Measurements from ENCODE around the gene PSMA5. TPM values are rescaled to one million over a fixed set of nuclear protein-coding genes. Genes with fewer than 3 reads are reported as not detected.

Gene PSMA5
- total RNA-seq, 2 experiments from 2014 or later, result 192 to 210 TPM

DNA sequence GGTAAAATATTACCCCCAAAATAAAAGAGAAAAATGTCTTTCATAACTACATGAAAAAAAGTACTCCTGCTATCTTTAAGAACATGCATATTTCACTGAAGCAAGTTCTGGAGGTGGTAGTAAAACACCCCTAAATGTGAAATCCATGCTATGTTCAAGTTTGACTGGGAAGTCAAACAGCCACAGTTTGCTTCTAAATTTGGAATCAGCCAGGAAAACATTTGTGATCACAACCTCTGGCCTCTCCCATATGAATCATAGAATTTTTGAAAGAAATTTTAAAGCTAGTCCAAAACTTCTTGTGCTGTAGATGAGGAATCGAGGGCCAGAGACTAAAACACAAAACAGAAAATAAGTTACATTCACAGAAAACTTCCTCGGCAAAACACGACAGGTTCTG is 35.1 kb downstream of the PSMA5 start:
- no peak for ATAC-seq
- intact Hi-C loops (cut with micrococcal nuclease), result no loop called here

DNA sequence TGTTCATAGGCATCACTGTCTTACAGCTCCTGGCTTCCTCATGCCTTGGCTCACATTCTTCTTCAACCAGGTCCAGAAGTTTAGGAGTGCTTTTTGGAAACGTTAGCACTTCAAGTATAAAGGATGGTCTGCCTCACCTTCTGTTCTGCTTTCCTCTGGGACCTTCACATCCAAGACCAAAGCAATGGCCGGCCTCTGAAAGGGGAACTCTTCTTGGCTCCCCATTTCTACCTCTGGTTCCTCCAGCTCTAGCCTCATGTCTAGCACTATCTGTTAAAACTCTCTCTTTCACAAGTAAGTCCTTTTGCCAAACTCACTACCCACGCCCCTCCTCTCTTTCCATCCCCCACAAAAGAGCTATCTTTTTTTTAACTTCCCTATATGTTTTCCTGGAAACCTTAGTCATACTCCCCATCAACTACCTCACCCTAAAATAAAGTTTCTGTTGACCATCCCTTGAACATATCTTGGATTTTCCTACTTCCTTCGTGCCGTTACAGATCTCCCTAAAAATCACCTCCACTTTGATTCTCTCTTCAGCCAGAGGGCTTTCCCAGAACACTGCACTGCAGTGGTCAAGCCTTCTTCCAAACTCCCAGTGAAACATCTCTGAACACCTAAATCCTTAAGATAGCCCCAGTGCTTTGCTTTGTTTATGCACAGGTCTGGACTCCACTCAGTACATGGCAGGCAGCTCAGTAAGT is 36.5 kb downstream of the PSMA5 start:
- Mint-ChIP-seq H3K36me3 (ENCODE audit: low read depth) (no peaks in the 10 kb centered on the region), H3K9me3 (no peaks in the 10 kb centered on the region), H3K27ac (no peak overlapping the region), H3K4me3 (no peak overlapping the region), H3K4me1 (ENCODE audit: low read depth) (peaks cover 10% of the 10 kb centered on the region), H3K27me3 (peaks cover 29% of the 10 kb centered on the region)
- TF ChIP-seq, protein P1, sequence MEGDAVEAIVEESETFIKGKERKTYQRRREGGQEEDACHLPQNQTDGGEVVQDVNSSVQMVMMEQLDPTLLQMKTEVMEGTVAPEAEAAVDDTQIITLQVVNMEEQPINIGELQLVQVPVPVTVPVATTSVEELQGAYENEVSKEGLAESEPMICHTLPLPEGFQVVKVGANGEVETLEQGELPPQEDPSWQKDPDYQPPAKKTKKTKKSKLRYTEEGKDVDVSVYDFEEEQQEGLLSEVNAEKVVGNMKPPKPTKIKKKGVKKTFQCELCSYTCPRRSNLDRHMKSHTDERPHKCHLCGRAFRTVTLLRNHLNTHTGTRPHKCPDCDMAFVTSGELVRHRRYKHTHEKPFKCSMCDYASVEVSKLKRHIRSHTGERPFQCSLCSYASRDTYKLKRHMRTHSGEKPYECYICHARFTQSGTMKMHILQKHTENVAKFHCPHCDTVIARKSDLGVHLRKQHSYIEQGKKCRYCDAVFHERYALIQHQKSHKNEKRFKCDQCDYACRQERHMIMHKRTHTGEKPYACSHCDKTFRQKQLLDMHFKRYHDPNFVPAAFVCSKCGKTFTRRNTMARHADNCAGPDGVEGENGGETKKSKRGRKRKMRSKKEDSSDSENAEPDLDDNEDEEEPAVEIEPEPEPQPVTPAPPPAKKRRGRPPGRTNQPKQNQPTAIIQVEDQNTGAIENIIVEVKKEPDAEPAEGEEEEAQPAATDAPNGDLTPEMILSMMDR (IDR thresholded peaks at IDR 0.05), result no peak
- CTCF ChIA-PET, result interaction anchor here (0.7 to 2.8 kb wide), 6 partner anchors 9 to 143 kb away, joined by 3 to 23 read pairs (median 4); partner anchors contain the start of gene SORT1
- ATAC-seq, result no peak
- intact Hi-C loops (cut with micrococcal nuclease), result no loop called here
- POLR2A ChIA-PET, result interaction anchor here (1.3 to 1.9 kb wide), 2 partner anchors 9 to 15 kb away, joined by 3 to 5 read pairs; no protein-coding TSS in a partner anchor
- DNase-seq, result no peak

More for the DNA sequence above, 35.1 kb downstream of the PSMA5 start:
- Mint-ChIP-seq H3K4me1 (ENCODE audit: low read depth) (peaks cover 10% of the 10 kb centered on the region), H3K27ac (no peak overlapping the region), H3K36me3 (ENCODE audit: low read depth) (no peaks in the 10 kb centered on the region), H3K27me3 (peaks cover 41% of the 10 kb centered on the region), H3K9me3 (no peaks in the 10 kb centered on the region), H3K4me3 (no peak overlapping the region)
- DNase-seq, result no peak
- TF ChIP-seq, protein P1 (IDR thresholded peaks at IDR 0.05), result no peak
- ChIA-PET POLR2A (interaction anchor here (0.8 to 1.3 kb wide), 2 partner anchors 14 to 112 kb away, joined by 3 read pairs; no protein-coding TSS in a partner anchor), CTCF (interaction anchor here (0.9 to 4.0 kb wide), 9 partner anchors 8 to 178 kb away, joined by 3 to 23 read pairs (median 4); partner anchors contain the start of genes PSRC1, SARS1 and SORT1)

DNA sequence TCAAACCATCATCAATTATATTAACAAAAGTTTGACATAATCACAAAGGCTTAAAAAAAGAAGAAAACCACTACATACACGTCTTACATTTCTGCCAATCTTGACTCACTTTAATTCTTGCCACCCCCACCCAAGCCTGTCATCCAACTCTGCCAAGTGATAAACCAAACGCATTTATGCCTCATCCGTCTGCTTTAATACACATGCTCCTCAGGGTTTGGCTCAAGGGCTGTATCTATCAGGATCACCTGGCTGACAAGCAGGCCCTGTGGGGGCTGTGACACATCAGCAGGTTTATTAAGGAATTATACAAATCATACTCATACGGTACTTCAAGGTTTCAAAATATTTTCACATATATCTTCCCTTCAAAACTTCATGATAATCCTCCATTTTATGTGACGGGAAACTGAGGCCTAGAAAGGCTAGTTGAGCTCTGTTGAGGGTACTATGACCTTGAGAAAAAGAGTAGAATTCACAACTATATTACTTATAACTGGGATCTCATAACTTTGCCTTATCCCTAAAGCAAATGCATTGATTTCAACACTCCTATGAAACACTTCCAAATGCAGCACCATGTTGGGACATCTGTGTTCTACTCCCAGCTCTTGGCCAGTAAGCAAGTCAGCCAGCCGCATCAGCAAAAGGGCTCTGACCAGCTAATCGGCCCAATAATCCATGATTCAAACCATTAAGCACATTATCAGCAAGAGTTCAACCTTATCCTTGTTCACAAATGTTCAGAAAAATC is 37.2 kb downstream of the PSMA5 start:
- H3K9me3 Mint-ChIP-seq, result no peaks in the 10 kb centered on the region
- H3K4me1 Mint-ChIP-seq (ENCODE audit: low read depth), result peaks cover 10% of the 10 kb centered on the region
- CTCF ChIA-PET, result interaction anchor here (0.7 to 2.8 kb wide), 4 partner anchors 10 to 112 kb away, joined by 3 to 23 read pairs (median 4); partner anchors contain the start of gene SORT1
- TF ChIP-seq, protein P1 (IDR thresholded peaks at IDR 0.05), result no peak
- intact Hi-C loops (cut with micrococcal nuclease), result no loop called here
- ATAC-seq, result no peak
- no peak overlapping the region for H3K27ac Mint-ChIP-seq
- H3K27me3 Mint-ChIP-seq, result peaks cover 24% of the 10 kb centered on the region
- POLR2A ChIA-PET, result interaction anchor here (1.9 kb wide), 1 partner anchor 10 kb away, joined by 5 read pairs; no protein-coding TSS in a partner anchor
- no peak for DNase-seq
- no peaks in the 10 kb centered on the region for H3K36me3 Mint-ChIP-seq (ENCODE audit: low read depth)
- H3K4me3 Mint-ChIP-seq, result no peak overlapping the region

DNA sequence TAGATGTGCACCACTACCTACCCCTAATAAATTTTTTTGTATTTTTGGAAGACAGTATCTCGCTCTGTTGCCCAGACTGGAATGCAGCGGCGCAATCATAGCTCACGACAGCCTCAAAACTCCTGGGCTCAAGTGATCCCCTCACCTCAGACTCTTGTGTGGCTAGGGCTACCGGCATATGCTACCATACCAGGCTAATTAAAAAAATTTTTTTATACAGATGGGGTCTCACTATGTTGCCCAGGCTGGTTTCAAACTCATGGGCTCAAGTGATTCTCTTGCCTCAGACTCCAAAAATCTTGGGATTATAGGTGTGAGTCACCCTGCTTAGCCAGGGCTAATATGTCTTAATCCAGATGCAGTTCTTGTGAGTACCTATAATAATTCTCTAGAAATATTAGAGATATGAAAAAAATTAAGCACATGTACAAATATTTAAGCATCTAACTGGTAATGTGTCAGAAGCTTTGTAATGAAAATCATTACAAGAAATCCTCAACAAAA is 38.0 kb downstream of the PSMA5 start:
- Mint-ChIP-seq H3K4me3 (no peak overlapping the region), H3K9me3 (no peaks in the 10 kb centered on the region), H3K4me1 (ENCODE audit: low read depth) (peaks cover 10% of the 10 kb centered on the region), H3K27ac (no peak overlapping the region), H3K27me3 (peaks cover 21% of the 10 kb centered on the region), H3K36me3 (ENCODE audit: low read depth) (no peaks in the 10 kb centered on the region)
- DNase-seq (no peak), ATAC-seq (no peak)
- POLR2A ChIA-PET, result no interaction called here
- CTCF ChIA-PET, result interaction anchor here (0.6 to 11.3 kb wide), 3 partner anchors 11 to 436 kb away, joined by 3 to 56 read pairs (median 4); partner anchors contain the start of gene SORT1
- intact Hi-C loops (cut with micrococcal nuclease), result no loop called here
- TF ChIP-seq, protein P1 (IDR thresholded peaks at IDR 0.05), result no peak
